Mucosa of rectum (tissue), 2 donors: ENCODE results near the gene FAF2.

Experiments used
- H3K27ac ChIP-seq, 2 donors: one replicate each; pipeline ENCODE4 v1.7.0; 2013; ENCODE audit warnings: inconsistent platforms in 2 of 2, low read depth in 2 of 2, low read length in 2 of 2
- H3K27me3 ChIP-seq, 2 donors: one replicate each; pipeline ENCODE4 v1.7.0; 2013; ENCODE audit warnings: low read length in 2 of 2; ENCODE audit not compliant: control insufficient read depth in 2 of 2, insufficient read depth in 2 of 2
- H3K36me3 ChIP-seq, 2 donors: one replicate each; pipeline ENCODE4 v1.7.0; 2013; ENCODE audit warnings: low read length in 2 of 2; ENCODE audit not compliant: control insufficient read depth in 2 of 2, insufficient read depth in 2 of 2
- H3K4me1 ChIP-seq, 2 donors: one replicate each; pipeline ENCODE4 v1.7.0; 2013; ENCODE audit warnings: low read length in 2 of 2, mild to moderate bottlenecking in 1 of 2; ENCODE audit not compliant: control insufficient read depth in 2 of 2, insufficient read depth in 2 of 2
- H3K4me3 ChIP-seq, 2 donors: one replicate each; pipeline ENCODE4 v1.7.0; 2013; ENCODE audit warnings: low read length in 2 of 2
- H3K9ac ChIP-seq, 2 donors: one replicate each; pipeline ENCODE4 v1.7.0; 2013; ENCODE audit warnings: low read length in 2 of 2, low read depth in 1 of 2, mild to moderate bottlenecking in 1 of 2
- H3K9me3 ChIP-seq, 2 donors: one replicate each; pipeline ENCODE4 v1.7.0; 2013; ENCODE audit warnings: low read length in 2 of 2; ENCODE audit not compliant: control insufficient read depth in 2 of 2
- donor health status: healthy.
- donor health status: Normal muscosa, but diverticular disease.

The FAF2 gene

DNA sequence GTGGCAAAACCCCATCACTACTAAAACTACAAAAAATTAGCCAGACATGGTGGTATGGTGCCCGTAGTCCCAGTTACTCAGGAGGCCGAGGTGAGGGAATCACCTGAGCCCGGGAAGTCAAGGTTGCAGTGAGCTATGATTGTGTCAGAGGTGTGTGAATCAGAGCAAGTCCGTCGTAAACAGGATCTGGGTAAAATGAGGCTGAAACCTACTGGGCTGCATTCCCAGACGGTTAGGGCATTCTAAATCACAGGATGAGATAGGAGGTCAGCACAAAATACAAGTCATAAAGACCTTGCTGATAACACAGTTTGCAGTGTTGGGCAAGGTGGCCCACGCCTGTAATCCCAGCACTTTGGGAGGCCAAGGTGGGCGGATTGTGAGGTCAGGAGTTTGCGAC, 29.9 kb upstream of the FAF2 start:
- Histone ChIP-seq H3K9ac (no peak overlapping the region), H3K36me3 (peaks cover 0 to 2% of the 10 kb centered on the region in 2 donors), H3K27ac (peak overlapping the region in 1 of 2 donors; percentile 48), H3K27me3 (no peaks in the 10 kb centered on the region), H3K4me3 (no peak overlapping the region), H3K9me3 (no peaks in the 10 kb centered on the region), H3K4me1 (peaks cover 26 to 29% of the 10 kb centered on the region in 2 donors)

DNA sequence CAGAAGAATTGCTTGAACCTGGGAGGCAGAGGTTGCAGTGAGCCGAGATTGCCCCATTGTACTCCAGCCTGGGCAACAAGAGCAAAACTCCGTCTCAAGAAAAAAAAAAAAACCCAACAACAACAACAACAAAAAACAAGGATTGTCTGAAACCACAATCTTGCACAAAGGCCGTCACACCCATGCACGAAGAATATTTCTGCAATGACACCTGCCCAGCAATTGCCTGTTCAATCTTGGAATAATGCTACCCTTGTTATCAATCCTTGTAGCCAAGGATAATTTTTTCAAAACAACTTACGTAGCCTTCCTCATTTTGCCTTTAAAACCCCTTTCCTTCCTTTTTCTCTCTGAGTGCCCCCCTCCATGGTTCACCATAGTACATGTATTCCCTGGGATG, 28.1 kb upstream of the FAF2 start:
- Histone ChIP-seq H3K36me3 (no peaks in the 10 kb centered on the region), H3K4me1 (peaks cover 15% of the 10 kb centered on the region in 2 donors), H3K27me3 (no peaks in the 10 kb centered on the region), H3K9me3 (no peaks in the 10 kb centered on the region), H3K27ac (no peak overlapping the region), H3K9ac (no peak overlapping the region), H3K4me3 (no peak overlapping the region)

DNA sequence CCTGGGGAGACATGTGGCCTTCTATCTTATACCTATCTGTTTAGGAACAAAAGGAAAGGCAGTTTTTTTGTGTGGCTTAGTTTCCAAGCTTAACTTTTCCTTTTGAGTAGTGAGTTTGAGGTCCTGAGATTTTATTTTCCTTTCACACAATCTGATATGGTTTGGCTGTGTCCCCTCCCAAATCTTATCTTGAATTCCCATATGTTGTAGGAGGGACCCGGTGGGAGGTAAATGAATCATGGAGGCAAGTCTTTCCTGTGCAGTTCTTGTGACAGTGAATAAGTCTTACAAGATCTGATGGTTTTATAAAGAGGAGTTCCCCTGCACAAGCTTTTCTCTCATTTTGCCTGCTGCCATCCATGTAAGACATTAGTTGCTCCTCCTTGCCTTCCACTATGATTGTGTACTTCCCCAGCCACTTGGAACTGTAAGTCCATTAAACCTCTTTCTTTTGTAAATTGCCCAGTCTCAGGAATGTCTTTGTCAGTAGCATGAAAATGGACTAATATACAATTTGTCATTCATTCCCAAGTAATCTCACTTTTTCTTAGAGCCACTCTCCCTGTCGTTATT, 27.1 kb upstream of the FAF2 start:
- H3K27ac ChIP-seq = no peak overlapping the region
- H3K9me3 ChIP-seq = no peaks in the 10 kb centered on the region
- H3K9ac ChIP-seq = no peak overlapping the region
- peaks cover 8 to 10% of the 10 kb centered on the region in 2 donors for H3K4me1 ChIP-seq
- H3K27me3 ChIP-seq = no peaks in the 10 kb centered on the region
- H3K4me3 ChIP-seq = no peak overlapping the region
- H3K36me3 ChIP-seq = no peaks in the 10 kb centered on the region

DNA sequence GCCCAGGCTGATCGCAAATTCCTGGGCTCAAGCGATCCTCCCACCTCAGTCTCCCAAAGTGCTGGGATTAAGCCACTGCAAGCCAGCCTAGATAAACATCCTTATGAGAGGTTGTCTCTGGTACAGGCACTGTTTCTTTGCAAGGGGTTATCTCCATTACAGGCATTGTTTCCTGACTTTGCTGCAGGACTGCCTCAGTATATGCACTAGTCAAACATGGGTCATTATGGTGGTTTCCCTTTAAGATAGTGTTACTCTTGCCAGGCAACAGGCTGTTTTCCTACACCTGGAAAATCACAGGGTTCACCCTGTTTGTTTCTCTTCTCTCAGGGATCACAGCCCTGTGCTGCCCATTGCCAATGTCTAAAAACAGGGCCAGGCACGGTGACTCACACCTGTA, 24.0 kb upstream of the FAF2 start:
- Histone ChIP-seq H3K36me3 (no peaks in the 10 kb centered on the region), H3K9ac (no peak overlapping the region), H3K4me1 (peaks cover 0 to 7% of the 10 kb centered on the region in 2 donors), H3K27me3 (no peaks in the 10 kb centered on the region), H3K4me3 (no peak overlapping the region), H3K27ac (peak overlapping the region; percentile 46 to 70), H3K9me3 (no peaks in the 10 kb centered on the region)

DNA sequence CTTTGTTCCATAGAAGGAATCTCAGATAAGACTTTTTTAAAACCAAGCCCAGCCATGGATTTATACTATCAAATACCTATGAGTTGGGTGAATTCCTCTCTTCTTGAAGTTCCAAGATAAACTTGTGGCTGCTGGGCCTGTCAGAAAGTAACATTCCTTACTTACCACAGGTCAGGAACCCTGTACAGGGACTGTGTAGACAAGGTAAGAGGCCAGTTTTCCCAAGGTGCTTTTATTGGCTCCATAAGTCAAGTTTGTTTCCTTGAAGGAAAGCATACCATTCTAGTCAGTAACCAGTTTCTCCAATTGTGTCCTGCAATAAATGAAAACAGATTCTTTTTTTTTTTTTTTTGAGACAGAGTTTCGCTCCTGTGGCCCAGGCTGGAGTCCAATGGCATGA, 23.0 kb upstream of the FAF2 start:
- Histone ChIP-seq H3K4me3 (no peak overlapping the region), H3K27ac (peak overlapping the region; percentile 51 to 70), H3K27me3 (no peaks in the 10 kb centered on the region), H3K36me3 (no peaks in the 10 kb centered on the region), H3K9ac (no peak overlapping the region), H3K9me3 (no peaks in the 10 kb centered on the region), H3K4me1 (peaks cover 0 to 7% of the 10 kb centered on the region in 2 donors)

DNA sequence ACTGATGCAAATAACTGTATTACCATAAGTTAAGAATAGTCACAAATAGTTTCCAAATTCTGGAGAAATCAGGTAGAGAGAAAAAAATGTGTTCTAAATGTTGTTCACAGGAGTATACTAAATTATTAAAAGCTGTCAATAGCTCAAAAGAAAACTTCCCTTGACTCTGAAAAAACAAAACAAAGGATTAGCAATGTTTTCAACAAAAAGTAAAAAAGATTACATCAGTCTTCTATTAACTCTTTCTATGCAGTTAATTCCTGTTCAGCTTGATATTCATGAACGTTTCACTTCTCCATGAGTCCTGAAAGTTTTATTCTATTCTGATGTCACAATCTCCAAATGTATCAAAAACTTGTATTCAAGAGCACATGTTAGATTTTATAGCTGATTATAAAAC, 22.4 kb upstream of the FAF2 start:
- H3K4me3 ChIP-seq = no peak overlapping the region
- no peaks in the 10 kb centered on the region for H3K9me3 ChIP-seq
- H3K27ac ChIP-seq = peak overlapping the region; percentile 51 to 70
- no peaks in the 10 kb centered on the region for H3K27me3 ChIP-seq
- no peaks in the 10 kb centered on the region for H3K36me3 ChIP-seq
- H3K4me1 ChIP-seq = peaks cover 0 to 7% of the 10 kb centered on the region in 2 donors
- no peak overlapping the region for H3K9ac ChIP-seq

DNA sequence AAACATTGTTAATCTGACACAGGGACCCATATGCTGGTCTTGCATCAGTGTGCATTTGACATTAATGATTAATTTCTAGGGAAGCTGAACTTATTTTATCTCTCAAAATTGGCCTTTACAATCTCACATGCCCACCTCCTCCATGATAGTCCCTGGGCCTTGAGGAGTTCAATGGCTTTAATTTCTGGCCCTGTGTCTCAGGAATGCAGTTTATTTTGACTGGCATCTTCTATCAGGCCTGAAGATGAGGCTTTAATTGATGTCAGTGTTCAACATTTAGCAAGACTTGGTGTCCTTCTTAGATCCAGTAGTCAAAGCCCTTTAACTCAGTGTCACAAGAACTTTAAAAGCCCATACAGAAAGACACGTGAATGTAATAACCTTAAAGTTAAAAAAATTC, 21.3 kb upstream of the FAF2 start:
- Histone ChIP-seq H3K27me3 (no peaks in the 10 kb centered on the region), H3K9me3 (no peaks in the 10 kb centered on the region), H3K9ac (no peak overlapping the region), H3K27ac (no peak overlapping the region), H3K36me3 (no peaks in the 10 kb centered on the region), H3K4me3 (no peak overlapping the region), H3K4me1 (peaks cover 0 to 7% of the 10 kb centered on the region in 2 donors)

DNA sequence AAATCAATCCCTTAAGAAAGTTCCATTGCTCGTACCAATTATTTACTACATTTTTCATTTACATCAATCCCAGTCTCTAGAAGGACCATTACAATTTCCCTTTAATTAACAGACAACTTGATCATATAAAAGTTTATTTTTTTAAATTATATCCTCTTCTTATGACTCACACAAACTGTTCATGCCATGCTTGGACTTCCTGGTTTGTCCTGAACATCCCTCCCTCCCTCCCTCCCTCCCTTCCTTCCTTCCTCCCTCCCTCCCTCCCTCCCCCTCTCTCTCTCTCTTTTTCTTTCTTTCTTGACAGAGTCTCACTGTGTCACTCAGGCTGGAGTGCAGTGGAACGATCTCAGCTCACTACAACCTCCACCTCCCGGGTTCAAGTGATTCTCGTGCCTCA, 20.2 kb upstream of the FAF2 start:
- no peaks in the 10 kb centered on the region for H3K36me3 ChIP-seq
- no peak overlapping the region for H3K4me3 ChIP-seq
- H3K27ac ChIP-seq = peak overlapping the region; percentile 43 to 61
- H3K4me1 ChIP-seq = peaks cover 0 to 7% of the 10 kb centered on the region in 2 donors
- H3K27me3 ChIP-seq = no peaks in the 10 kb centered on the region
- H3K9ac ChIP-seq = no peak overlapping the region
- H3K9me3 ChIP-seq = no peaks in the 10 kb centered on the region

DNA sequence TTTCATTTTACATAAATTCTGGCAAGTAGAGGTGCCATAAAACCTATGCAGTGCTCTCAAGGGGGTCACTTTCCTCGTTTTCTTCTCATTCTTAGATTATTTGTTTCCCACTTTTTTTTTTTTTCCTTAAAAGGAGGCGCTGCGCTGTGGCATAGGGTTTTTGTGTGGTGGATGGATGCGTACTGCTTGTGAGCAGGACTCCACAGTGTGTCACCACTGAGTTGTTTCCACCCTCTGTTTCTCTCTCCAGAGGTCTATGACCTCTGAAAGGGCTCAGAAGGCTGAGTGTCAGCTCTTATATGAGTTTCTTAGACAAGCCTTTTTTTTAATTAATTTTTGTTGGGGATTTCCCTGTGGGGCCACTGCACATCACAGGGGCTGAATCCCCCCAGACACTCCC, 18.2 kb upstream of the FAF2 start:
- H3K36me3 ChIP-seq = no peaks in the 10 kb centered on the region
- no peak overlapping the region for H3K9ac ChIP-seq
- H3K4me1 ChIP-seq = peaks cover 0 to 7% of the 10 kb centered on the region in 2 donors
- H3K9me3 ChIP-seq = no peaks in the 10 kb centered on the region
- H3K27me3 ChIP-seq = no peaks in the 10 kb centered on the region
- no peak overlapping the region for H3K4me3 ChIP-seq
- no peak overlapping the region for H3K27ac ChIP-seq

DNA sequence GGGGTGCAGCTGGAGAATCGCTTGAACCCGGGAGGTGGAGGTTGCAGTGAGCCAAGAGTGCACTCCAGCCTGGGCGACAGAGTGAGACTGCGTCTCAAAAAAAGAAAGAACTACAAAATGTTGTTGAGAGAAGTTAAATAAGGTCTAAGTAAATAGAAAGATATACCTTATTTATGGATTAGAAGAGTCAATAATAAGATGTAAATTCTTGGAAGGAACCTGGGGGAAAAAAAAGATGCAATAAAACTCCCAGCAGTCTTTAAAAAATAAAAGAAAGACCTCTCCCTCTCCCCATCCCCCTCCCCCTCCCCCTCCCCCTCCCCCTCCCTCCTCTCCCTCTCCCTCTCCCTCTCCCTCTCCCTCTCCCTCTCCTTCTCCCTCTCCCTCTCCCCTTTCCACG, 15.5 kb upstream of the FAF2 start:
- Histone ChIP-seq H3K4me3 (no peak overlapping the region), H3K4me1 (peaks cover 0 to 4% of the 10 kb centered on the region in 2 donors), H3K36me3 (no peaks in the 10 kb centered on the region)

DNA sequence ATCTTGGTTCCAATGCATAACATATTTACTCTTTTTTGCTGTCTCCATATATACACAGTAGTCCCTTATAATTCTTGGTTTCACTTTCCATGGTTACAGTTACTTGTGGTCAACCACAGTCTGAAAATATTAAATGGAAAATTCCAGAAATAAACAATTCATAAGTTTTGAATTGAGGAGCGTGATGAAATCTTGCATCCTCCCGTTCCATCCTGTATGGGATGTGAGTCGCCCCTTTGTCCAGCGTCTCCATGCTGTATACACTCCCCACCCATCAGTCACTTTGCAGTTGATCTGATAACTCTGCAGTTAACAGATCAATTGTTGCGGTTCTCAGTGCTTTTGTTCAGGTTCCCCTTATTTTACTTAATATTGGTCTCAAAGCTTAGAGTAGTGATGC, 11.5 kb upstream of the FAF2 start:
- no peak overlapping the region for H3K27ac ChIP-seq
- peak overlapping the region in 1 of 2 donors; percentile 50 for H3K4me3 ChIP-seq
- peak overlapping the region in 1 of 2 donors; percentile 32 for H3K9ac ChIP-seq
- H3K4me1 ChIP-seq = no peaks in the 10 kb centered on the region
- no peaks in the 10 kb centered on the region for H3K27me3 ChIP-seq
- H3K36me3 ChIP-seq = no peaks in the 10 kb centered on the region
- no peaks in the 10 kb centered on the region for H3K9me3 ChIP-seq

More for the DNA sequence above, 15.5 kb upstream of the FAF2 start:
- Histone ChIP-seq H3K9ac (no peak overlapping the region), H3K9me3 (no peaks in the 10 kb centered on the region), H3K27ac (no peak overlapping the region), H3K27me3 (no peaks in the 10 kb centered on the region)
